H1 (cell line): ENCODE measurements around the gene EIF2S3B.

ENCODE experiments used
- ATF3 ChIP-seq: IDR thresholded peaks from 2 replicates; pipeline ENCODE4 v1.6.1; 2011; ENCODE audit warnings: low read depth, mild to moderate bottlenecking, low read length; ENCODE audit not compliant: insufficient read depth
- CHD1 ChIP-seq: IDR thresholded peaks from 2 replicates; pipeline ENCODE4 v1.6.1; 2012; ENCODE audit warnings: low read depth, low read length, improper control_type of control experiment
- CTCF ChIP-seq, 3 experiments: IDR thresholded peaks; 1 replicate in 2 of 3; 2 replicates in 1 of 3; pipeline versions ENCODE4 v1.5.1 to v1.6.1; 2011; ENCODE audit warnings: low read length in 3 of 3, mild to moderate bottlenecking in 3 of 3, inconsistent platforms in 2 of 3, low read depth in 1 of 3, moderate library complexity in 1 of 3; ENCODE audit not compliant: insufficient read depth in 1 of 3; ENCODE audit errors: control extremely low read depth in 1 of 3
- EP300 ChIP-seq, 2 experiments: IDR thresholded peaks; 1 replicate in 1 of 2; 2 replicates in 1 of 2; pipeline ENCODE4 v1.6.1; 2011 to 2012; ENCODE audit warnings: low read depth in 2 of 2, low read length in 2 of 2, mild to moderate bottlenecking in 2 of 2, borderline replicate concordance in 1 of 2, inconsistent platforms in 1 of 2, moderate library complexity in 1 of 2
- POLR2A ChIP-seq, 2 experiments: IDR thresholded peaks; 1 replicate in 1 of 2; 2 replicates in 1 of 2; pipeline ENCODE4 v1.6.1; 2011; ENCODE audit warnings: low read depth in 2 of 2, low read length in 2 of 2, mild to moderate bottlenecking in 2 of 2; ENCODE audit errors: control extremely low read depth in 1 of 2
- POLR2AphosphoS5 ChIP-seq: IDR thresholded peaks from 2 replicates; pipeline ENCODE4 v1.6.1; 2011; ENCODE audit warnings: low read depth, low read length
- SIX5 ChIP-seq: IDR thresholded peaks from 2 replicates; pipeline ENCODE4 v1.6.1; 2011; ENCODE audit warnings: mild to moderate bottlenecking, low read depth, low read length
- TF ChIP-seq, protein P1 (sequence below): IDR thresholded peaks from 2 replicates; pipeline ENCODE4 v1.6.1; 2012; ENCODE audit warnings: inconsistent platforms

- TF ChIP-seq CHD1 = no peak
- TF ChIP-seq POLR2A (IDR thresholded peaks at IDR 0.05; ENCODE audit: control extremely low read depth in 1 of 2, low read depth in 2 of 2, low read length in 2 of 2) = no peak
- no peak for TF ChIP-seq EP300 (IDR thresholded peaks at IDR 0.05; ENCODE audit: borderline replicate concordance in 1 of 2, low read depth in 2 of 2, low read length in 2 of 2)
- no peak for TF ChIP-seq CTCF (IDR thresholded peaks at IDR 0.05; ENCODE audit: control extremely low read depth in 1 of 3, insufficient read depth in 1 of 3, low read depth in 1 of 3, low read length in 3 of 3)
- TF ChIP-seq SIX5 = no peak
- TF ChIP-seq, protein P1, sequence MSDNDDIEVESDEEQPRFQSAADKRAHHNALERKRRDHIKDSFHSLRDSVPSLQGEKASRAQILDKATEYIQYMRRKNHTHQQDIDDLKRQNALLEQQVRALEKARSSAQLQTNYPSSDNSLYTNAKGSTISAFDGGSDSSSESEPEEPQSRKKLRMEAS = no peak
- TF ChIP-seq POLR2AphosphoS5 = no peak
- TF ChIP-seq ATF3 = no peak
Measured at GRCh38 chr12:10521555-10521954, 15.9 kb downstream of the EIF2S3B start.
